HG03575 (cell line): ENCODE results near the gene NFKBIA.
"Not testable (repeated sequence)": the region's sequence is repeated elsewhere in the genome, so short reads cannot be mapped to it uniquely, and the experiment has no call there.

Experiments used
- ATAC-seq: cut with Tn5 transposase; IDR thresholded peaks from one replicate; pipeline ENCODE4 v1.9.1; 2021; ENCODE audit not compliant: unreplicated experiment, insufficient number of reproducible peaks, low FRiP score; ENCODE audit errors: extremely low read depth

NFKBIA gene

GRCh38 chr14:35395283-35395682 is 9.3 kb downstream of the NFKBIA start:
- ATAC-seq = no peak

GRCh38 chr14:35394326-35395013 is 10.1 kb downstream of the NFKBIA start:
- no peak for ATAC-seq

- ATAC-seq = no peak
These were observed 10.7 kb downstream of the NFKBIA start for GRCh38 chr14:35393826-35394225.

- ATAC-seq = no peak
These were observed 12.4 kb downstream of the NFKBIA start for GRCh38 chr14:35392103-35392502.

GRCh38 chr14:35391388-35391710 is 13.2 kb downstream of the NFKBIA start:
- ATAC-seq = no peak

GRCh38 chr14:35390577-35391387 is 13.8 kb downstream of the NFKBIA start:
- ATAC-seq = no peak

- ATAC-seq = no peak
These were observed 15.3 kb downstream of the NFKBIA start for GRCh38 chr14:35389315-35389667.

- ATAC-seq = no peak
These were observed 15.8 kb downstream of the NFKBIA start for GRCh38 chr14:35388656-35389314.

- ATAC-seq = no peak
These were observed 16.6 kb downstream of the NFKBIA start for GRCh38 chr14:35387713-35388579.

GRCh38 chr14:35387219-35387618 is 17.3 kb downstream of the NFKBIA start:
- ATAC-seq = no peak

- no peak for ATAC-seq
These were observed 17.9 kb downstream of the NFKBIA start for GRCh38 chr14:35386673-35387125.

GRCh38 chr14:35385042-35385839 is 19.3 kb downstream of the NFKBIA start:
- no peak for ATAC-seq

- ATAC-seq = no peak
These were observed 20.0 kb downstream of the NFKBIA start for GRCh38 chr14:35384455-35385041.

- ATAC-seq = no peak
These were observed 20.7 kb downstream of the NFKBIA start for GRCh38 chr14:35383569-35384454.

GRCh38 chr14:35380794-35381193 is 23.8 kb downstream of the NFKBIA start:
- ATAC-seq = no peak

GRCh38 chr14:35379234-35379933 is 25.2 kb downstream of the NFKBIA start:
- ATAC-seq = not testable (repeated sequence)
